ENCODE results near the gene SFT2D3.
A peak's percentile ranks its signal among the peaks of the same experiment; 100 is the strongest.

SFT2D3 gene

GRCh38 chr2:127701193-127701650, at the start of gene SFT2D3:
Gene SFT2D3 (plus strand): TSS chr2:127701497. CDS start chr2:127701529, 32 bp downstream.
- peak; percentile 90 to 92 for DNase-seq

- DNase-seq = no peak
Observed at GRCh38 chr2:127651971-127652550, 49.2 kb upstream of the SFT2D3 start.

- no peak for DNase-seq
Observed at GRCh38 chr2:127652786-127653357, 48.4 kb upstream of the SFT2D3 start.

- DNase-seq = no peak
Observed at GRCh38 chr2:127653421-127654083, 47.7 kb upstream of the SFT2D3 start.

- no peak for DNase-seq
Observed at GRCh38 chr2:127654084-127654837, 47.0 kb upstream of the SFT2D3 start.

- DNase-seq = no peak
Observed at GRCh38 chr2:127654838-127655175, 46.5 kb upstream of the SFT2D3 start.

GRCh38 chr2:127655209-127656073, 45.9 kb upstream of the SFT2D3 start:
- no peak for DNase-seq

GRCh38 chr2:127656569-127657231, 44.6 kb upstream of the SFT2D3 start:
- no peak for DNase-seq

- no peak for DNase-seq
Observed at GRCh38 chr2:127657232-127657595, 44.1 kb upstream of the SFT2D3 start.

GRCh38 chr2:127658146-127658545, 43.2 kb upstream of the SFT2D3 start:
- DNase-seq = no peak

- DNase-seq = no peak
Observed at GRCh38 chr2:127658641-127659407, 42.5 kb upstream of the SFT2D3 start.

GRCh38 chr2:127659408-127660290, 41.6 kb upstream of the SFT2D3 start:
- no peak for DNase-seq

GRCh38 chr2:127660291-127660578, 41.1 kb upstream of the SFT2D3 start:
- no peak for DNase-seq

- DNase-seq = no peak
Observed at GRCh38 chr2:127661072-127661649, 40.1 kb upstream of the SFT2D3 start.

GRCh38 chr2:127661949-127662510, 39.3 kb upstream of the SFT2D3 start:
- DNase-seq = no peak

- no peak for DNase-seq
Observed at GRCh38 chr2:127662937-127663565, 38.2 kb upstream of the SFT2D3 start.

- DNase-seq = no peak
Observed at GRCh38 chr2:127663566-127664064, 37.7 kb upstream of the SFT2D3 start.

GRCh38 chr2:127664065-127664894, 37.0 kb upstream of the SFT2D3 start:
- no peak for DNase-seq

Measured in CD4-positive, alpha-beta T cell treated with Interleukin-1 beta for 1 hour (primary cell).